ENCODE measurements around the gene SMIM38.

SMIM38 gene

DNA sequence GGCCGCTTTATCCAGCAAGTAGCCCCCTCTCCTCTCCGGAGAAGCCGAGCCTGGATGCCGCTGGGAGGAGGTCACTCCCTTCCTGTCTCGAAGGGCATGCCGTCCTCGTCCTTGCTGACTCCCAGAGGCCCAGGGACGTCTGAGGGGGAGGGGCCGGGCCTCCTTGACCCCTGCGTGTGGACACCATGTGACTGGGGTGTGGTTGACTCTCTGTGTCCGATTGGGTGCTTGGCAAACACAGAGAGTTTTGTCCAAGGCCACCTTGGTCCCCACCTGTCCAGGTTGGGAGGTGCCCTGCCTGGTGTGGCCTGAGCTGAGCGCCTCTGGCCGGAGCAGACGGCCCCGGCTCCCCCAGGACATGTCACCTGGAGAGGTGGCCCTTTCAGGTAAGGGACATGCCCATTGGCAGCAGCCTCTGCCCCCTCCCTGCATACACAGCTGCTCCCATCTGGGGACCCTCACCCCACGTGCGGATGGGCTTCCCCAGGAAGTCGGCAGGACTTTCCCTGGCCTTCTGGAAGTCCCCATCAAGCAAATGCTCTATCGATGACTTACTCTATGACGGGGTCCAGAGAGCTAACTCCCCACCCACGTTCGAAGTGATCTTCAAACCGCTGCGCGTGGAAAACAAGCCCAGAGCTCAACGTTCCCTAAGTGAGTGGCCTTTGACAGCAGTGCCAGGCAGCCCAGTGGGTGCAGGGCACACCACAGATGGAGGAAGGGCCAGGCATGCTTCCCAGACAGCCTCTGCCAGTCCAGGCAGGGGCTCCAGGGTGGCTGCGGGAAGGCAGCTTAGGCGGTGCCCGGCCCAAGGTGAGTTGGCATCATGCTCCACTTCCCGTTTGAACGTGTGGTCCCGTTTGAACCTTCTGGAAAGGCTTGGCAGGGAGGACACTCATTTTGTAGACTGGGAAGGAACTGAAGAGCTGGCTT lies at the start of gene SMIM38:
Gene SMIM38, plus strand, starts transcription at position 634 of the 933 bp plus-strand sequence. CDS start 1,912 bp downstream, outside the sequence.
- no peak for DNase-seq

GRCh38 chr11:69106031-69106811 lies 49.5 kb upstream of the SMIM38 start:
- DNase-seq = no peak

GRCh38 chr11:69107413-69107812 lies 48.3 kb upstream of the SMIM38 start:
- no peak for DNase-seq

GRCh38 chr11:69108030-69108429 lies 47.7 kb upstream of the SMIM38 start:
- no peak for DNase-seq

DNA sequence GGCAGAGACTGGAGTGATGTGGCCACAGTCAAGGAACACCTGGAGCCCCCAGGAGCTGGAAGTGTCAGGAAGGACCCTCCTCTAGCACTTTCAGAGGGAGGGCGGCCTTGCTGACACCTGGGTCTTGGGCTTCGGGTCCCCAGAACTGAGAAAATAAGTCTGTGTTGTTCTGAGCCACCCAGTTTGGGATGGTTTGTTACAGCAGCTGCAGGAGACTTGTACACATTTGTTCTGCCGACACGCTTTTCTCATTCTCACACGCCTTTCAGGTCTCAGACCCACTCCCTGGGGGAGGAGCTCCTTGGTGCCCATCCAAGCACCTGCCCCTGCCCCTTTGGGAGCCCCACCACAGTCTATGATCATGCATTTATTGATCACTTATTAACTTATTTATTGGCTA lies 47.2 kb upstream of the SMIM38 start:
- no peak for DNase-seq

DNA sequence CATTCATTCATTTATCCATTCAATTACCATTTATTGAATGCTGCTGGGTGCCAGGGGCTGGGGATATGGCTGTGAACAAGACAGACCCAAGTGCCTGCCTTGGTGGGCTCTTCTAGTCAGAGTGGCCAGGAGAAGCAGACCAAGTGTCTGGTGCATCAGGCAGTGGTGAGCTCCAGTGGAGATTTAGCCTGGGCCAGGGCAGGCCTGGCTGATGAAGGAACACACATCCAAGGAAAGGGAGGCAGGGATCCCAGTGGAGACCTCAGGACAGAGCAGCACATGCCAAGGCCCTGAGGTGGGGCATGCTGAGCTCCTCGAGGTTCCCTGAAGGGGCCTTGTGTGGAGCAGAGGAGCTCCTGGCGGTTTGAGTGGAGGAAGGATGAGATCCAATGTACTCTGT lies 46.6 kb upstream of the SMIM38 start:
- DNase-seq = no peak

DNA sequence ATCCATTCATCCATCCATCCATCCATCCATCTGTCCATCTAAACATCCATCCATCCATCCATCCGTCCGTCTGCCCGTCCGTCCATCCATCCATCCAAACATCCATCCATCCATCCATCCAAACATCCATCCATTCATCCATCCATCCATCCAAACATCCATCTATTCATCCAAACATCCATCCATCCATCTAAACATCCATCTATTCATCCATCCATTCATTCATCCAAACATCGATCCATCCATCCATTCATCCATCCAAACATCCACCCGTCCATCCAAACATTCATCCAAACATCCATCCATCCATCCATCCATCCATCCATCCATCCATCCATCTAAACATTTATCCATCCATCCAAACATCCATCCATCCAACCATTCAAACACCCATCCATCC lies 45.3 kb upstream of the SMIM38 start:
- no peak for DNase-seq

- DNase-seq = no peak
Observed at GRCh38 chr11:69111624-69112542, 43.9 kb upstream of the SMIM38 start.

GRCh38 chr11:69113226-69113625 lies 42.5 kb upstream of the SMIM38 start:
- no peak for DNase-seq

GRCh38 chr11:69113646-69114340 lies 41.9 kb upstream of the SMIM38 start:
- DNase-seq = no peak

DNA sequence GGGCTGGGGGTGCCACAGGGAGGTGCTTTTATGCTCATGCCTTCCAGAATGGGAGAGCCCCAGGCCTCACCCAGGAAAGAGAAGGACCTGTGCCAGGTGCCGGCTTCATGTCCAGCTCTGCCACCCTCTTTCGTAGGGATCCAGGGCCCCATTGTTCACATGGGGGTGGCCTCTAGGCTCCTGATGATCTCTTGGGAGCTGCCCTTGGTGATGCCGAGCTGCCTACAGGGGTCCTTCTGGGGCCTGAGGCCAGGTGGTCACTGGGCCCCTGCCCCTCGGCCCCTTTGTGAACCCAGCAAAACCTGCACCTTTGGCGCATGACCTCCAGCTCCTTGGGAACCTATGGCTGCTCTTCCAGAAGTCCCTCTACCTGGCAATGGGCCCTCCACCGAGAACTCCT lies 41.4 kb upstream of the SMIM38 start:
- no peak for DNase-seq

GRCh38 chr11:69114811-69115523 lies 40.8 kb upstream of the SMIM38 start:
- DNase-seq = no peak

GRCh38 chr11:69115586-69116560 lies 39.9 kb upstream of the SMIM38 start:
- no peak for DNase-seq

- no peak for DNase-seq
Observed at GRCh38 chr11:69116671-69117070, 39.1 kb upstream of the SMIM38 start.

DNA sequence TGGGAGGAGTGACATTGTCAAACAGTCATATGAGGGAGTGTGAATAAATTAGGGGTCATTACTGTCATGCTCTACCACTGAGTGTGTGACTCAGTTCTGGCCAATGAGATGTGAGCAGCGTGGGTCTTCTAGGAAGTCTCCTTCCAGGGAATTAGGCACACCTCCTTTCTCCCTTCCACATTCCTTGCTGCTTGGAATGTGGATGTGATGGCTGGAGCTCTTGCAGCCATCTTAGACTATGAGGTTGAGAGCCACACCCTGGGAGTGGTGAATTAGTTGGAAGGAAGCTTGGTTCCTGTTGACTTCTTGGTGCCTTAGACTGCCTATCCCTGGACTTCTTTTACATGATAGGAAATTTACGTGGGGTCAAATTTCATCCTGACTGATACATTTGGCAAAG lies 36.5 kb upstream of the SMIM38 start:
- DNase-seq = no peak

DNA sequence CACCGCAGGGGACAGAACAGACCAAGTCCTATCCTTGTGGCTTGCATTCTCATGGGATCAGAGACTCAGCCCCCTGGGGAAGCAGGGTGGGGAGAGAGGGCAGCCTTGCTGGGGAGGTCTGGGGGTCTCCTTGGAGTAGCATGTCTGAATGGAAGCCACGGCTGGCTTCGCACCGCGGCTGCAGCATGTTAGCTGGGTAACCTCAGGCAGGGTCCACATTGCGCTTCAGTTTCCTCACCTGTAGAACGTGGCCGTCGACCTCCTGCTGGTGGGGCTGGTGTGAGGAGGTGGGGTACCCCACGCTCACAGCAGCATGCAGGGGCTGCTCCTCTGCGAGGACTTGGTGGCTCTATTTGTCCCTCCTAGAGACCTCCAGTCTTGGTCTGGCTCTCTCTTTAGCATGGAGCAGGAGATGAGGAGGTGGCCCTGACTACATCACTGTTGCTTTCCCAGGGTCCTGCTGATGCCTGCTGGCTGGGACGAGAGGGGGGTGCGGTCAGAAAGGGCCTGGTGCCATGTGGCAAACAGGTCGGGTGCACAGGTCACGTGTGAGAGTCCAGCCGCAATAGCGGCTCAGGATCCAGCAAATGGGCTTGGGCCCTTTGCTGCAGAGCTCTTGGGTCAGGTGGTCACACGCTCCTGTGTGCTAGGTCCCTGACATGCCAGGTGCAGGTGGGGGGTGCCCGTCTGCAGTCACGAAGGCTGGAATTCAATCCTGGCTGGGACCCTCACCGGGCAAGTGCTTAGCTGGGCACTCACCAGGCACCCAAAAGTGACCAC lies 35.4 kb upstream of the SMIM38 start:
- DNase-seq = no peak

- DNase-seq = no peak
Observed at GRCh38 chr11:69121021-69121420, 34.7 kb upstream of the SMIM38 start.

GRCh38 chr11:69121621-69122325 lies 34.0 kb upstream of the SMIM38 start:
- DNase-seq = no peak

GRCh38 chr11:69122326-69122629 lies 33.5 kb upstream of the SMIM38 start:
- no peak for DNase-seq

All from NCI-H1694 treated with DMSO at 0.1 percent for 48 hours (cell line).